ENCODE results near the gene SLITRK2. TPM values are rescaled to one million over a fixed set of nuclear protein-coding genes. Genes with fewer than 3 reads are reported as not detected.

The SLITRK2 gene
- total and polyA plus RNA-seq, 2 experiments from 2014 or later: 0.03 to 0.16 TPM

- peak; percentile 81 for TF ChIP-seq EZH2 (IDR thresholded peaks at IDR 0.05; ENCODE audit: borderline replicate concordance)
- TF ChIP-seq, protein P1, sequence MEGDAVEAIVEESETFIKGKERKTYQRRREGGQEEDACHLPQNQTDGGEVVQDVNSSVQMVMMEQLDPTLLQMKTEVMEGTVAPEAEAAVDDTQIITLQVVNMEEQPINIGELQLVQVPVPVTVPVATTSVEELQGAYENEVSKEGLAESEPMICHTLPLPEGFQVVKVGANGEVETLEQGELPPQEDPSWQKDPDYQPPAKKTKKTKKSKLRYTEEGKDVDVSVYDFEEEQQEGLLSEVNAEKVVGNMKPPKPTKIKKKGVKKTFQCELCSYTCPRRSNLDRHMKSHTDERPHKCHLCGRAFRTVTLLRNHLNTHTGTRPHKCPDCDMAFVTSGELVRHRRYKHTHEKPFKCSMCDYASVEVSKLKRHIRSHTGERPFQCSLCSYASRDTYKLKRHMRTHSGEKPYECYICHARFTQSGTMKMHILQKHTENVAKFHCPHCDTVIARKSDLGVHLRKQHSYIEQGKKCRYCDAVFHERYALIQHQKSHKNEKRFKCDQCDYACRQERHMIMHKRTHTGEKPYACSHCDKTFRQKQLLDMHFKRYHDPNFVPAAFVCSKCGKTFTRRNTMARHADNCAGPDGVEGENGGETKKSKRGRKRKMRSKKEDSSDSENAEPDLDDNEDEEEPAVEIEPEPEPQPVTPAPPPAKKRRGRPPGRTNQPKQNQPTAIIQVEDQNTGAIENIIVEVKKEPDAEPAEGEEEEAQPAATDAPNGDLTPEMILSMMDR (IDR thresholded peaks at IDR 0.05; ENCODE audit: poor library complexity): no peak
- WGBS (ENCODE audit: low lambda C conversion rate, missing lambda C conversion rate): 43% methylated on average over 69 of the region's 70 CpGs
- Histone ChIP-seq H4K20me1 (ENCODE audit: insufficient read depth, poor library complexity, severe bottlenecking) (no peaks in the 10 kb centered on the region), H3K27ac (no peak overlapping the region), H3K4me1 (ENCODE audit: insufficient read depth) (no peaks in the 10 kb centered on the region), H3K4me3 (peak overlapping the region; percentile 23), H3K4me2 (peak overlapping the region; percentile 86), H3K27me3 (peaks cover 72% of the 10 kb centered on the region), H3K9me3 (ENCODE audit: low read depth) (no peaks in the 10 kb centered on the region), H3K79me2 (no peaks in the 10 kb centered on the region), H2AFZ (peak overlapping the region; percentile 31), H3K9me2 (replicated peaks; ENCODE audit: insufficient read depth) (no peaks in the 10 kb centered on the region), H3K36me3 (replicated peaks; ENCODE audit: insufficient read depth, low read depth) (no peaks in the 10 kb centered on the region)
- DNase-seq (ENCODE audit: low spot score): no peak
Observed at GRCh38 chrX:145818186-145819113, 821 bp downstream of the SLITRK2 start.

DNA sequence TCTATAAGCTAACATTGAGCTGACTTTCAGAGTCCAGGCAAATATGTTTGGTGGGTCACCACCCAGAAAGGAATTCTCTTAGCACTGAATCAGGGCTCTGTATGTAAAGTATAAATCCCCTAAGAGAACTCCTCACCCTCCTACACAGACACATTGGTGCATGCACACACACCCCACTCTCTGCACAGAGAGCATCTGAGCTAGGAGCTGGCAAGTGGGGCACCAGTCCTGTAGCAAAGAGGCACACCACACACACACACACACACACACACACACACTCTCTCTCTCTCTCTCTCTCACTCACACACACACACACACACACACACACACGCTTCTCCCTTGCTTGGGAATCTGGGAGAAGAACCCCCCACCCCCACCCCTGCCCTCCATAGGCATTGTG is 3.2 kb downstream of the SLITRK2 start:
- H3K4me1 ChIP-seq (ENCODE audit: insufficient read depth): no peaks in the 10 kb centered on the region
- no peak for TF ChIP-seq EZH2 (IDR thresholded peaks at IDR 0.05; ENCODE audit: borderline replicate concordance)

GRCh38 chrX:145821291-145821897 is 3.8 kb downstream of the SLITRK2 start:
- Histone ChIP-seq H3K27ac (no peak overlapping the region), H2AFZ (no peak overlapping the region), H3K4me1 (ENCODE audit: insufficient read depth) (no peaks in the 10 kb centered on the region), H3K4me3 (no peak overlapping the region), H3K9me3 (ENCODE audit: low read depth) (no peaks in the 10 kb centered on the region), H3K27me3 (peaks cover 54% of the 10 kb centered on the region), H3K79me2 (no peaks in the 10 kb centered on the region), H3K36me3 (replicated peaks; ENCODE audit: insufficient read depth, low read depth) (no peaks in the 10 kb centered on the region), H4K20me1 (ENCODE audit: insufficient read depth, poor library complexity, severe bottlenecking) (no peaks in the 10 kb centered on the region), H3K4me2 (peak overlapping the region; percentile 70), H3K9me2 (replicated peaks; ENCODE audit: insufficient read depth) (no peaks in the 10 kb centered on the region)
- peak; percentile 27 for TF ChIP-seq EZH2phosphoT487 (IDR thresholded peaks at IDR 0.05; ENCODE audit: low read depth, severe bottlenecking, unreplicated experiment)
- TF ChIP-seq, protein P1 (IDR thresholded peaks at IDR 0.05; ENCODE audit: poor library complexity): no peak
- peak; percentile 23 for TF ChIP-seq EZH2 (IDR thresholded peaks at IDR 0.05; ENCODE audit: borderline replicate concordance)
- DNase-seq (ENCODE audit: low spot score): peak; percentile 41
- 48% methylated on average over 29 of the region's 30 CpGs for WGBS (ENCODE audit: low lambda C conversion rate, missing lambda C conversion rate)

More for the DNA sequence above, 3.2 kb downstream of the SLITRK2 start:
- Histone ChIP-seq H3K79me2 (no peaks in the 10 kb centered on the region), H4K20me1 (ENCODE audit: insufficient read depth, poor library complexity, severe bottlenecking) (no peaks in the 10 kb centered on the region), H3K27me3 (peaks cover 60% of the 10 kb centered on the region), H3K4me3 (no peak overlapping the region), H3K9me3 (ENCODE audit: low read depth) (no peaks in the 10 kb centered on the region), H2AFZ (no peak overlapping the region), H3K9me2 (replicated peaks; ENCODE audit: insufficient read depth) (no peaks in the 10 kb centered on the region), H3K36me3 (replicated peaks; ENCODE audit: insufficient read depth, low read depth) (no peaks in the 10 kb centered on the region), H3K4me2 (peak overlapping the region; percentile 70), H3K27ac (no peak overlapping the region)
- WGBS (ENCODE audit: low lambda C conversion rate, missing lambda C conversion rate): no CpG with 5 or more reads among the region's 1 CpG
- no peak for DNase-seq (ENCODE audit: low spot score)
